ENCODE data around the gene SLC39A13. TPM values are rescaled to one million over a fixed set of nuclear protein-coding genes. Genes with fewer than 3 reads are reported as not detected.
"Not testable (repeated sequence)": the region's sequence is repeated elsewhere in the genome, so short reads cannot be mapped to it uniquely, and the experiment has no call there.

Gene SLC39A13
- total and polyA plus RNA-seq, 5 donors: 41.7 to 61.6 (median 45.0) TPM

DNA sequence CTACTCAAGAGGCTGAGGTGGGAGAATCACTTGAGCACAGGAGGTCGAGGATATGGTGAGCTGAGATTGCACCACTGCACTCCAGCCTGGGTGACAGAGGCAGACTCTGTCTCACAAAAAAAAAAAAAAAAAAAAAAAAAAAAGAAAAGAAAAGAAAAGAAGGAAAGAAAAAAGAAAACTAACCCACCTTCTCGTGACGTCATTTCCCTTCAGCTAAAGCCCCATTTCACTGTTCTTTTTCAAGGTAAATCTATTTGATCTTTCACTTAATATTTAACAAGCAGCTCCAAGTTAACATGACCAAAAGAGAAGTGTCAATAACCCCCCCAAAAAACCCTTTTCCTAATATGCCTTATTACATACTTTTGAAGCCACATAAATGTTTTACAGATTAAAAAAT is 35.4 kb downstream of the SLC39A13 start:
- DNase-seq: no peak
- no peak for ATAC-seq
- intact Hi-C loops (cut with DNase I): loop anchor here in 1 of 4 donors (10.0 kb wide), 1 partner anchor 69 kb away; the partner anchor contains the start of gene SPI1
- Histone ChIP-seq H3K4me3 (ENCODE audit: low read length) (no peak overlapping the region), H3K9me3 (ENCODE audit: control insufficient read depth, low read length) (no peaks in the 10 kb centered on the region), H3K27ac (ENCODE audit: low read length) (no peak overlapping the region), H3K27me3 (ENCODE audit: control insufficient read depth, insufficient read depth) (no peaks in the 10 kb centered on the region), H3K4me1 (ENCODE audit: control insufficient read depth, insufficient read depth, low read length) (no peaks in the 10 kb centered on the region)
- WGBS: 73% methylated on average over 3 of the region's 3 CpGs

DNA sequence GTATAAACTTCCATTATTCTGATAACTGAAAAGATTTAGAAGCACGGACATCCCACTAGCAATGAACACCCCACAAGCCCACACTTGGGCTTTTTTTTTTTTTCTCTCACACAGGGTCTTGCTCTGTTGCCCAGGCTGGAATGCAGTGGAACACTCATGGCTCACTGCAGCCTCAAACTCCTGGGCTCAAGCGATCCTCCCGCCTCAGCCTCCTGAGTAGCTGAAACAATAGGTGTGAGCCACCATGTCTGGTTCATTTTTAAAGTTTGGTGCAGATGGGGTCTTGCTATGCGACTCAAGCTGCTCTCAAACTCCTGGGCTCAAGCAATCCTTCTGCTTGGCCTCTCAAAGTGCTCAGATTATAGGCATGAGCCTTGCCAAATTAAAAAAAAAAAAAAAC is 37.5 kb downstream of the SLC39A13 start:
- no peak for DNase-seq
- no peak overlapping the region for H3K4me3 ChIP-seq (ENCODE audit: low read length)
- intact Hi-C loops (cut with DNase I): loop anchor here in 1 of 4 donors (10.0 kb wide), 1 partner anchor 71 kb away; the partner anchor contains the start of gene SPI1
- ATAC-seq: no peak
- H3K27me3 ChIP-seq (ENCODE audit: control insufficient read depth, insufficient read depth): no peaks in the 10 kb centered on the region
- H3K27ac ChIP-seq (ENCODE audit: low read length): no peak overlapping the region
- WGBS: 90% methylated on average over 4 of the region's 4 CpGs
- H3K9me3 ChIP-seq (ENCODE audit: control insufficient read depth, low read length): no peaks in the 10 kb centered on the region
- no peaks in the 10 kb centered on the region for H3K4me1 ChIP-seq (ENCODE audit: control insufficient read depth, insufficient read depth, low read length)

DNA sequence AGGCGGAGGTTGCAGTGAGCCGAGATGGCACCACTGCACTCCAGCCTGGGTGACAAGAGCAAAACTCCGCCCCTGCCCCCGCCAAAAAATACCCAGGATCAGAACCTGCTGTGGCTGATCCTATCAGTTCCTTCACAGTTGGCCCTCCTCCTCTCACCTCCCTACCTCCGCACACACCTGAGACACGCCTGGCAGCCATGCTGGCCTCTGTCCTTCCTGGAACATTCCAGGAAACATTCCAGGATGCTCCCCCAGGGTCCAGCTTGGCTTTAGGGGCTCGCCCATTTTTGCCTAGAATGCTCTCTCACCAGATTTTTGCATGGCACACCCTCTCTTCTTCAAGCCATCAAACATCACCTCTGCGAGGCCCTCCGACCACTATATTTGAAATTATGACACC is 38.4 kb downstream of the SLC39A13 start:
- no peak for DNase-seq
- no peak for ATAC-seq
- Histone ChIP-seq H3K9me3 (ENCODE audit: control insufficient read depth, low read length) (no peaks in the 10 kb centered on the region), H3K4me3 (ENCODE audit: low read length) (no peak overlapping the region), H3K27me3 (ENCODE audit: control insufficient read depth, insufficient read depth) (no peaks in the 10 kb centered on the region), H3K4me1 (ENCODE audit: control insufficient read depth, insufficient read depth, low read length) (no peaks in the 10 kb centered on the region), H3K27ac (ENCODE audit: low read length) (no peak overlapping the region)
- WGBS: 89% methylated on average over 9 of the region's 9 CpGs
- intact Hi-C loops (cut with DNase I): loop anchor here in 1 of 4 donors (10.0 kb wide), 1 partner anchor 72 kb away; the partner anchor contains the start of gene SPI1

DNA sequence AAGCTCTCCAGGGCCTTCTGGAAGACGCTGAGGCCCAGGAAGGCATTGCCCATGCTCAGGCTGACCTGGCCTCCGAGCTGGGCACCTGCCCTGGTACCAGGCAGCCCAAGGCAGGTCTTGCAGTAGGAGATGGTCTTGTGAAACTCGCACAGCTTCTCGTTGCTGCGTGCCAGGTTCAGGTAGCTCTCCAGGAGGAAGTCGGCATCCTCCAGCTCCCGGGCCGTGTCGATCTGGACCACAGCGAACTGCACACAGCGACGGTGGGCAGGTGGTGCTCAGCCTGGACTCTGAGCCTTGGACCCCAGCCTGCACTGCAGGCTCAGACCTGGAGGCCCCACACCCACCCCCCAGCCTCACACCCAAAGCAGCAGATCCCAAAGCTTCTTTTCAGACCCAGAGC is 39.5 kb downstream of the SLC39A13 start:
- ATAC-seq: no peak
- no peak overlapping the region for H3K27ac ChIP-seq (ENCODE audit: low read length)
- no peak for DNase-seq
- 91% methylated on average over 12 of the region's 12 CpGs for WGBS
- H3K4me3 ChIP-seq (ENCODE audit: low read length): no peak overlapping the region
- no peaks in the 10 kb centered on the region for H3K27me3 ChIP-seq (ENCODE audit: control insufficient read depth, insufficient read depth)
- no peaks in the 10 kb centered on the region for H3K9me3 ChIP-seq (ENCODE audit: control insufficient read depth, low read length)
- intact Hi-C loops (cut with DNase I): loop anchor here in 1 of 4 donors (10.0 kb wide), 1 partner anchor 73 kb away; the partner anchor contains the start of gene SPI1
- H3K4me1 ChIP-seq (ENCODE audit: control insufficient read depth, insufficient read depth, low read length): no peaks in the 10 kb centered on the region

DNA sequence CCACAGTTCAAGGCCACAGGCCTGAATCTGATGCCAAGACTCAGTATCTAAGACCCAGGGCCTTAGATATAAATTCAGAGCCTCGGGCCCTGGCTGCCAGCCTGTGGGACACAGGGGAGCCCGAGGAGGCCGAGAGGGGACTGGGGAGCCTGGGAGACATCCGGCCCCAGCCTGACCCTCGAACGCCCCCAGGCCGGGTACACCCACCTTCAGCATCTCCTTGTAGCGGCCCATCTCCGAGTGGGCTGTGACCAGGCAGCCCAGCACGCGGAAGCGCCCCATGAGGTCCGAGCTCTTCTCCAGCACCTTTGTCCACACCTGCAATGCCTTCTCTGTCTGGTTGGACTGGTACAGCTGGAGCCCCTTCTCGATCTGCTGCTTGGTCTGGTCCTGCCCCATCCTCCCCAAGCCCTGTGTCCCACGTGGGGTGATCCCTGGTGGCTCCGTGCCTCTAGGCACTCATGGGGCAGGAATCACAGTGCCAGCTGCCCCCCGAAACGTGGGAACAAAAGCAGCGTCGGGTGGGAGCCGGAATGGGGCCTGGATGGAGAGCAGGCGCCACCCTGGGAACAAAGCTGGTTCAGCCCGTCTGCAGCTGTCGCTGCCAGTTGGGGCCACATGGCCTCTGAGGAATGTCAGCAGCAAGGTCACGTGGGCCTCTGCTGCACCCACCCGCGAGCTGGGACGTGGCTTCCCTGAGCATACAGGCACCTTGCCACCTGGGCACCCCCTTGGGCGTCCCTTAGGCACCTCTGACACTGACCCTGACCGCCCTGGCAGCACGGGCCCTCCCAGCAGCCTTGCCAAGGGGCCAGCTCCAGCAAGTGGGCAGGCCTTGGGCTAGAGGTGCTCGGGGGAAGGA is 40.4 kb downstream of the SLC39A13 start, which contains the start of gene RAPSN:
Gene RAPSN (minus strand): TSS at position 571 of the 862 bp plus-strand sequence. CDS start 172 bp downstream, at position 399.
- intact Hi-C loops (cut with DNase I): loop anchor here in 1 of 4 donors (10.0 kb wide), 1 partner anchor 74 kb away; the partner anchor contains the start of gene SPI1
- DNase-seq (peak in 1 of 3 donors; percentile 41), ATAC-seq (peak; percentile 23 to 40)
- 80% methylated on average over 32 of the region's 32 CpGs for WGBS
- H3K4me3 ChIP-seq (ENCODE audit: low read length): no peak within 1 kb of the TSS
- H3K4me1 ChIP-seq (ENCODE audit: control insufficient read depth, insufficient read depth, low read length): no peaks in the 10 kb centered on the region
- no peaks in the 10 kb centered on the region for H3K9me3 ChIP-seq (ENCODE audit: control insufficient read depth, low read length)
- no peak within 1 kb of the TSS for H3K27ac ChIP-seq (ENCODE audit: low read length)
- H3K27me3 ChIP-seq (ENCODE audit: control insufficient read depth, insufficient read depth): no peaks in the 10 kb centered on the region

DNA sequence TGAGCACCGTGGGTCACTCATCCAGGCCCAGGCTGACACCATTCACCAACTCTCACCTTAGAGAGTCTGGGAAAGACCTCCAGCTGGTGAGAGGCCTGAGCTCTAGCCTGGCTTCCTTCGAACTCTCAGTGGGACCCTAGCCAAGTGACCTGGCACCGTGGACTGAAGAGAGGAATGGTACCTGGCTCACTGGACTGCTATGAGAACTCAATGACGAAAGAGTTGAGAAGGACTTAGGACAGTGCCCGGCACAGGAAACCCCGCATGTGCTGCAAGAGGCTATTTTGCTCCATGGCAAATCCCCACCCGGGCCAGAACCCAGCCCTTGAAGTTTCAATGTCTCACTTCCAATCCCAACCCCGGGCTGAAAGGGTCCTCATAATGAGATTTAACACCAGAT is 41.2 kb downstream of the SLC39A13 start:
- 81% methylated on average over 8 of the region's 8 CpGs for WGBS
- Histone ChIP-seq H3K27me3 (ENCODE audit: control insufficient read depth, insufficient read depth) (no peaks in the 10 kb centered on the region), H3K4me3 (ENCODE audit: low read length) (no peak overlapping the region), H3K9me3 (ENCODE audit: control insufficient read depth, low read length) (no peaks in the 10 kb centered on the region), H3K27ac (ENCODE audit: low read length) (no peak overlapping the region), H3K4me1 (ENCODE audit: control insufficient read depth, insufficient read depth, low read length) (no peaks in the 10 kb centered on the region)
- DNase-seq: no peak
- no peak for ATAC-seq
- intact Hi-C loops (cut with DNase I): loop anchor here in 1 of 4 donors (10.0 kb wide), 1 partner anchor 75 kb away; the partner anchor contains the start of gene SPI1

DNA sequence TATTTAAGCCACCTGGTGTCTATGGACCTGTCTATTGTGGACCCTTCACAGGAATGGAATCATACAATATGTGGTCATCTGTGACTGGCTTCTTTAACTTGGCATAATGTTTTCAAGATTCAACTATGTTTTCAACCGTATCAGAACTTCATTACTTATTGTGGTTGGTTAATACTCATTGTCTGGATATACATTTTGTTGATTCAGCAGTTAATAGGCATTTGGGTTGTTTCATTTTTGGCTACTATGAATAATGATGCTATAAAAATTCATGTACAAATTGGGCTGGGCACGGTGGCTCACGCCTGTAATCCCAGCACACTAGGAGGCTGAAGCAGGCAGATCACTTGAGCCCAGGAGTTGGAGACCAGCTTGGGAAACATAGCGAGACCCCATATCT is 43.0 kb downstream of the SLC39A13 start:
- intact Hi-C loops (cut with DNase I): loop anchor here in 3 of 4 donors (5.0 to 10.0 kb wide), 2 partner anchors 77 to 79 kb away; partner anchors contain the start of gene SPI1 (in 1 of the 3)
- DNase-seq: no peak
- H3K4me1 ChIP-seq (ENCODE audit: control insufficient read depth, insufficient read depth, low read length): no peaks in the 10 kb centered on the region
- H3K4me3 ChIP-seq (ENCODE audit: low read length): no peak overlapping the region
- H3K27ac ChIP-seq (ENCODE audit: low read length): no peak overlapping the region
- no peak for ATAC-seq
- no peaks in the 10 kb centered on the region for H3K27me3 ChIP-seq (ENCODE audit: control insufficient read depth, insufficient read depth)
- WGBS: 84% methylated on average over 4 of the region's 4 CpGs
- H3K9me3 ChIP-seq (ENCODE audit: control insufficient read depth, low read length): no peaks in the 10 kb centered on the region

DNA sequence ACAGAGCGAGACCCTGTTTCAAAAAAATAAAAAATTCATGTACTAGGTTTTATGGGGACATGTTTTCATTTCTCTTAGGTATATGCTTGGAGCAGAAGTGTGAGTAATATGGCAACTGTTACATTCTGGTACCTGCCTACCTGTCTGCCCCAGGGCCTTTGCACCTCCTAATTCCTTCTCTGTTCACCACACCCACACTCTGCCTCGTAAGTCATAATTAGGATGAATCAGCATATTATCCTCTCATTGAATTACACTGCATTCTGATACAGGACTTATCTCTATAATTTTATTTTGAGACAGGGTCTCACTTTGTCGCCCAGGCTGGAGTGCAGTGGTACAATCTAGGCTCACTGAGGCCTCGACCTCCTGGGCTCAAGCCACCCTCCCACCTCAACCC is 43.6 kb downstream of the SLC39A13 start:
- DNase-seq (no peak), ATAC-seq (no peak)
- Histone ChIP-seq H3K4me1 (ENCODE audit: control insufficient read depth, insufficient read depth, low read length) (no peaks in the 10 kb centered on the region), H3K27me3 (ENCODE audit: control insufficient read depth, insufficient read depth) (no peaks in the 10 kb centered on the region), H3K9me3 (ENCODE audit: control insufficient read depth, low read length) (no peaks in the 10 kb centered on the region), H3K27ac (ENCODE audit: low read length) (no peak overlapping the region), H3K4me3 (ENCODE audit: low read length) (no peak overlapping the region)
- 94% methylated on average over 4 of the region's 4 CpGs for WGBS
- intact Hi-C loops (cut with DNase I): loop anchor here in 3 of 4 donors (5.0 to 10.0 kb wide), 2 partner anchors 77 to 80 kb away; partner anchors contain the start of gene SPI1 (in 1 of the 3)

DNA sequence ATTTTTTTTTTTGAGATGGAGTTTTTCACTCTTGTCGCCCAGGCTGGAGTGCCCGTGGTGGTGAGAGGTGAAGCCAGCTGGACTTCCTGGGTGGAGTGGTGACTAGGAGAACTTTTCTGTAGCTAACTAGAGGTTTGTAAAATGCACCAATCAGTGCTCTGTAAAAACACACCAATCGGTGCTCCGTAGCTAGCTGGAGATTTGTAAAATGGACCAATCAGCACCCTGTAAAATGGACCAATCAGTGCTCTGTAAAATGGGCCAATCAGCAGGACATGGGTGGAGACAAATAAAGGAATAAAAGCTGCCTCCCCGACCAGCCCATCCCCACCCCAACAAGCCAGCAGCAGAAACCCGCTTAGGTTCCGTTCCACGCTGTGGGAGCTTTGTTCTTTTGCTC is 45.0 kb downstream of the SLC39A13 start:
- no peak for ATAC-seq
- Histone ChIP-seq H3K27ac (ENCODE audit: low read length) (no peak overlapping the region), H3K9me3 (ENCODE audit: control insufficient read depth, low read length) (no peaks in the 10 kb centered on the region), H3K4me1 (ENCODE audit: control insufficient read depth, insufficient read depth, low read length) (no peaks in the 10 kb centered on the region), H3K4me3 (ENCODE audit: low read length) (no peak overlapping the region), H3K27me3 (ENCODE audit: control insufficient read depth, insufficient read depth) (no peaks in the 10 kb centered on the region)
- no peak for DNase-seq
- WGBS: 94% methylated on average over 8 of the region's 8 CpGs
- intact Hi-C loops (cut with DNase I): loop anchor here in 3 of 4 donors (5.0 to 10.0 kb wide), 2 partner anchors 79 to 81 kb away; partner anchors contain the start of gene SPI1 (in 1 of the 3)

DNA sequence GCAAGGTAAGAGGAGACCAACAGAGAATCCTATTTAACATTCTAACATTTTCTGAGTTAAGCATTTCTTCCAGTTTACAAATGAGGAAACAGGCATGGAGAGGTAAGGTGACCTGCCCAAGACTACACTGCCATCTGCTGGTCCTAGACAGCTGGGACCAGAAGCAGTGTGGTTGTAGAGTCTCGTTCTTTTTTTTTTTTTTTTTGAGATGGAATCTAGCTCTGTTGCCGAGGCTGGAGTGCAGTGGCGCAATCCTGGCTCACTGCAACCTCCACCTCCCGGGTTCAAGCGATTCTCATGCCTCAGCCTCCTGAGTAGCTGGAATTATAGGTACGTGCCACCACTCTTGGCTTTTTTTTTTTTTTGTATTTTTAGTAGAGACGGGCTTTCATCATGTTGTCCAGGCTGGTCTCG is 45.9 kb downstream of the SLC39A13 start:
- ATAC-seq (peak; percentile 87 to 92), DNase-seq (peak; percentile 72 to 88 (median 81))
- 19% methylated on average over 8 of the region's 8 CpGs for WGBS
- not testable (repeated sequence) for H3K27ac ChIP-seq (ENCODE audit: low read length); H3K4me1 ChIP-seq (ENCODE audit: control insufficient read depth, insufficient read depth, low read length); H3K27me3 ChIP-seq (ENCODE audit: control insufficient read depth, insufficient read depth); H3K4me3 ChIP-seq (ENCODE audit: low read length); H3K9me3 ChIP-seq (ENCODE audit: control insufficient read depth, low read length)
- intact Hi-C loops (cut with DNase I): loop anchor here in 3 of 4 donors (5.0 to 10.0 kb wide), 2 partner anchors 79 to 82 kb away; partner anchors contain the start of gene SPI1 (in 1 of the 3)

Data from right cardiac atrium (tissue), 5 donors.